NB4 (cell line): ENCODE measurements around the gene RCOR3.

Experiments
- POLR2A ChIP-seq: IDR thresholded peaks from 2 replicates; pipeline ENCODE4 v1.6.1; 2011; ENCODE audit warnings: mild to moderate bottlenecking; ENCODE audit not compliant: insufficient read length; ENCODE audit errors: extremely low read depth
- TF ChIP-seq, protein P1 (sequence below): IDR thresholded peaks from one replicate; pipeline ENCODE4 v1.5.1; 2012; ENCODE audit warnings: low read depth, low read length

DNA sequence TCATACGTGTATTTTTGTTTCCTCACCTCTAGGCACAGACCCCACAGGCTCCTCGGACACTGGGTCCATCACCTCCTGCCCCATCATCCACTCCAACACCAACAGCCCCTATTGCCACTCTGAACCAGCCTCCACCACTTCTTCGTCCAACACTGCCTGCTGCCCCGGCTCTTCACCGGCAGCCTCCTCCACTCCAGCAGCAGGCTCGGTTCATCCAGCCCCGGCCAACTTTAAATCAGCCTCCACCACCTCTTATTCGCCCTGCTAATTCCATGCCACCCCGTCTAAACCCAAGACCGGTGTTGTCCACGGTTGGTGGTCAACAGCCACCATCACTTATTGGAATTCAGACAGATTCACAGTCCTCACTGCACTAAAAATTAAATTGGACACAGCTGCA, 54.2 kb downstream of the RCOR3 start:
- TF ChIP-seq, protein P1, sequence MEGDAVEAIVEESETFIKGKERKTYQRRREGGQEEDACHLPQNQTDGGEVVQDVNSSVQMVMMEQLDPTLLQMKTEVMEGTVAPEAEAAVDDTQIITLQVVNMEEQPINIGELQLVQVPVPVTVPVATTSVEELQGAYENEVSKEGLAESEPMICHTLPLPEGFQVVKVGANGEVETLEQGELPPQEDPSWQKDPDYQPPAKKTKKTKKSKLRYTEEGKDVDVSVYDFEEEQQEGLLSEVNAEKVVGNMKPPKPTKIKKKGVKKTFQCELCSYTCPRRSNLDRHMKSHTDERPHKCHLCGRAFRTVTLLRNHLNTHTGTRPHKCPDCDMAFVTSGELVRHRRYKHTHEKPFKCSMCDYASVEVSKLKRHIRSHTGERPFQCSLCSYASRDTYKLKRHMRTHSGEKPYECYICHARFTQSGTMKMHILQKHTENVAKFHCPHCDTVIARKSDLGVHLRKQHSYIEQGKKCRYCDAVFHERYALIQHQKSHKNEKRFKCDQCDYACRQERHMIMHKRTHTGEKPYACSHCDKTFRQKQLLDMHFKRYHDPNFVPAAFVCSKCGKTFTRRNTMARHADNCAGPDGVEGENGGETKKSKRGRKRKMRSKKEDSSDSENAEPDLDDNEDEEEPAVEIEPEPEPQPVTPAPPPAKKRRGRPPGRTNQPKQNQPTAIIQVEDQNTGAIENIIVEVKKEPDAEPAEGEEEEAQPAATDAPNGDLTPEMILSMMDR = no peak
- TF ChIP-seq POLR2A = no peak
